Neural progenitor cell (in vitro differentiated cells): ENCODE results near the gene SLC25A27.

Experiments used
- CTCF ChIP-seq: fragments of 200-600 bp; sonication (generic); IDR thresholded peaks from 2 replicates; pipeline ENCODE4 v1.5.1; 2017; ENCODE audit warnings: antibody characterized with exemption, mild to moderate bottlenecking
- EZH2phosphoT487 ChIP-seq: fragments of 200-600 bp; sonication (generic); IDR thresholded peaks from 2 replicates; pipeline ENCODE4 v1.6.1; 2017; ENCODE audit warnings: antibody characterized with exemption

- TF ChIP-seq CTCF (no peak), EZH2phosphoT487 (no peak)
These were observed 558 bp upstream of the SLC25A27 start for GRCh38 chr6:46652232-46652602.
